Loucy (cell line): Measurements from ENCODE around the gene ARSG.

Experiments used
- H2AFZ ChIP-seq: fragments of 200-600 bp; sonication (generic); 2 replicates; pipeline ENCODE4 v1.6.0; 2016; ENCODE audit warnings: antibody characterized with exemption, mild to moderate bottlenecking, low read length, moderate library complexity
- H3F3A ChIP-seq: fragments of 200-600 bp; 2 replicates; pipeline ENCODE4 v1.6.0; 2016; ENCODE audit warnings: antibody characterized with exemption, low read depth, mild to moderate bottlenecking
- H3K27me3 ChIP-seq: fragments of 200-600 bp; sonication (generic); 2 replicates; pipeline ENCODE4 v1.6.1; 2014; ENCODE audit warnings: low read length, mild to moderate bottlenecking; ENCODE audit not compliant: insufficient read depth, poor library complexity, severe bottlenecking
- H3K36me3 ChIP-seq: fragments of 200-600 bp; sonication (generic); 2 replicates; pipeline ENCODE4 v1.6.1; 2016; ENCODE audit warnings: low read length; ENCODE audit not compliant: insufficient read depth
- H3K4me1 ChIP-seq: fragments of 200-600 bp; sonication (generic); 2 replicates; pipeline ENCODE4 v1.5.1; 2014; ENCODE audit warnings: low read length, mild to moderate bottlenecking; ENCODE audit not compliant: insufficient read depth, poor library complexity, severe bottlenecking
- H3K4me2 ChIP-seq: fragments of 200-600 bp; sonication (generic); 2 replicates; pipeline ENCODE4 v1.6.0; 2014; ENCODE audit warnings: antibody characterized with exemption, low read length, low read depth, mild to moderate bottlenecking; ENCODE audit not compliant: poor library complexity, severe bottlenecking
- H3K4me3 ChIP-seq: fragments of 200-600 bp; sonication (generic); 2 replicates; pipeline ENCODE4 v1.5.1; 2014; ENCODE audit warnings: low read length, mild to moderate bottlenecking, mixed read lengths; ENCODE audit not compliant: poor library complexity, severe bottlenecking
- H3K79me2 ChIP-seq: fragments of 200-600 bp; sonication (generic); 2 replicates; pipeline ENCODE4 v1.6.1; 2014; ENCODE audit warnings: low read length; ENCODE audit not compliant: insufficient read depth
- H3K9ac ChIP-seq: fragments of 200-600 bp; sonication (generic); 2 replicates; pipeline ENCODE4 v1.6.0; 2014; ENCODE audit warnings: mild to moderate bottlenecking, low read depth, low read length, moderate library complexity; ENCODE audit not compliant: poor library complexity, severe bottlenecking
- H3K9me2 ChIP-seq: fragments of 200-600 bp; sonication (generic); replicated peaks from 2 replicates; pipeline ENCODE4 v1.6.1; 2016; ENCODE audit warnings: low read depth, low read length, mixed read lengths
- H3K9me3 ChIP-seq: fragments of 200-600 bp; sonication (generic); 2 replicates; pipeline ENCODE4 v1.6.1; 2014; ENCODE audit warnings: mild to moderate bottlenecking, antibody characterized with exemption, low read length, low read depth; ENCODE audit not compliant: insufficient read depth
- H4K20me1 ChIP-seq: fragments of 200-600 bp; sonication (generic); 2 replicates; pipeline ENCODE4 v1.6.0; 2014; ENCODE audit warnings: antibody characterized with exemption, low read length, mild to moderate bottlenecking; ENCODE audit not compliant: insufficient read depth, poor library complexity, severe bottlenecking
- CTCF ChIP-seq: fragments of 200-600 bp; sonication (generic); conservative IDR thresholded peaks from 2 replicates; pipeline ENCODE4 v1.5.1; 2014; ENCODE audit warnings: mild to moderate bottlenecking, antibody characterized with exemption, low read length
- EZH2phosphoT487 ChIP-seq: fragments of 200-600 bp; IDR thresholded peaks from 2 replicates; pipeline ENCODE4 v1.6.1; 2018; ENCODE audit warnings: antibody characterized with exemption, mild to moderate bottlenecking, moderate library complexity, borderline replicate concordance

Gene ARSG

GRCh38 chr17:68378268-68379176 is 87.2 kb downstream of the ARSG start:
- Histone ChIP-seq H3K36me3 (no peaks in the 10 kb centered on the region), H3K9ac (no peak overlapping the region), H3K4me2 (no peak overlapping the region), H3F3A (no peaks in the 10 kb centered on the region), H3K9me3 (no peaks in the 10 kb centered on the region), H3K79me2 (no peaks in the 10 kb centered on the region), H4K20me1 (no peaks in the 10 kb centered on the region), H2AFZ (no peak overlapping the region), H3K9me2 (no peaks in the 10 kb centered on the region), H3K4me1 (peaks cover 10% of the 10 kb centered on the region), H3K4me3 (no peak overlapping the region), H3K27me3 (no peaks in the 10 kb centered on the region)
- TF ChIP-seq EZH2phosphoT487 (no peak), CTCF (no peak)

DNA sequence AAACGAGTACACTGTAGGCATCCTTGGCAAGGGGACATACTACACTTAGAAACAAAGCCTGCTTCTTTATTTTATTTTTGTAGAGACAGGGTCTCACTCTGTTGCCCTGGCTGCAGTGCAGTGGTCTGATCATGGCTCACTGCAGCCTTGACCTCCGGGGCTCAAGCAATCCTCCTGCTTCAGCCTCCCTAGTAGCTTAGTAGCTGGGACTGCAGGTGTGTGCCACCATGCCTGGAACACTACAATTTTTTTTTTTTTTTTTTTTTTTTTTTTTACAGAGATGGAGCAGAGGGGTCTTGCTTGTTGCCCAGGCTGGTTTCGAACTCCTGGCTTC is 87.8 kb downstream of the ARSG start:
- Histone ChIP-seq H3K9me3 (no peaks in the 10 kb centered on the region), H3K9me2 (no peaks in the 10 kb centered on the region), H4K20me1 (no peaks in the 10 kb centered on the region), H3K27me3 (no peaks in the 10 kb centered on the region), H3K79me2 (no peaks in the 10 kb centered on the region), H3K4me3 (no peak overlapping the region), H2AFZ (no peak overlapping the region), H3K36me3 (no peaks in the 10 kb centered on the region), H3K4me1 (peaks cover 16% of the 10 kb centered on the region), H3K9ac (no peak overlapping the region), H3F3A (no peaks in the 10 kb centered on the region), H3K4me2 (no peak overlapping the region)
- TF ChIP-seq EZH2phosphoT487 (no peak), CTCF (no peak)

GRCh38 chr17:68379692-68380677 is 88.7 kb downstream of the ARSG start:
- no peaks in the 10 kb centered on the region for H3K79me2 ChIP-seq
- H3K4me2 ChIP-seq = no peak overlapping the region
- no peaks in the 10 kb centered on the region for H3K36me3 ChIP-seq
- TF ChIP-seq EZH2phosphoT487 = no peak
- no peak for TF ChIP-seq CTCF
- H3K9me2 ChIP-seq = no peaks in the 10 kb centered on the region
- no peaks in the 10 kb centered on the region for H3F3A ChIP-seq
- H3K4me3 ChIP-seq = no peak overlapping the region
- no peaks in the 10 kb centered on the region for H4K20me1 ChIP-seq
- peaks cover 24% of the 10 kb centered on the region for H3K4me1 ChIP-seq
- no peaks in the 10 kb centered on the region for H3K27me3 ChIP-seq
- H3K9me3 ChIP-seq = no peaks in the 10 kb centered on the region
- no peak overlapping the region for H3K9ac ChIP-seq
- H2AFZ ChIP-seq = no peak overlapping the region
